Calu3 (cell line): Measurements from ENCODE around the gene HSP90B1. TPM values are rescaled to one million over a fixed set of nuclear protein-coding genes. Genes with fewer than 3 reads are reported as not detected.
A peak's percentile ranks its signal among the peaks of the same experiment; 100 is the strongest.

Experiments used
- Bru-seq: library from RNA; stranded (reverse); fragments of 400-500 nt; gene quantifications from one replicate; lab custom pipeline; 2021; lab: Mats Ljungman, UMichigan
- BruChase-seq, 2 experiments: library from RNA; stranded (reverse); fragments of 400-500 nt; gene quantifications; one replicate each; lab custom pipeline; 2021; lab: Mats Ljungman, UMichigan
- BruUV-seq: library from RNA; stranded (reverse); fragments of 400-500 nt; replicated peaks from 2 replicates; lab custom pipeline; 2021; lab: Mats Ljungman, UMichigan
- CTCF ChIA-PET: fragments of 300-600 bp; sonication (Branson Sonifier 250); formaldehyde crosslinking; loops from one replicate; lab custom pipeline; 2022; ENCODE audit warnings: antibody characterized with exemption; lab: Charles Lee
- DNase-seq: peaks from one replicate; pipeline ENCODE4 v3.0.0; 2022
- H3K27ac Mint-ChIP-seq: one replicate; pipeline ENCODE4 v1.8.0; 2022; ENCODE audit warnings: mixed read lengths; ENCODE audit not compliant: unreplicated experiment
- H3K27me3 Mint-ChIP-seq: one replicate; pipeline ENCODE4 v1.8.0; 2022; ENCODE audit warnings: mixed read lengths; ENCODE audit not compliant: unreplicated experiment
- H3K36me3 Mint-ChIP-seq: one replicate; pipeline ENCODE4 v1.8.0; 2022; ENCODE audit warnings: mild to moderate bottlenecking, moderate library complexity, mixed read lengths; ENCODE audit not compliant: insufficient read depth, unreplicated experiment
- H3K4me1 Mint-ChIP-seq: one replicate; pipeline ENCODE4 v1.8.0; 2022; ENCODE audit warnings: mild to moderate bottlenecking, low read depth, mixed read lengths; ENCODE audit not compliant: unreplicated experiment
- H3K4me3 Mint-ChIP-seq: one replicate; pipeline ENCODE4 v1.8.0; 2022; ENCODE audit warnings: mild to moderate bottlenecking, low read depth, moderate library complexity, mixed read lengths; ENCODE audit not compliant: unreplicated experiment
- H3K9me3 Mint-ChIP-seq: one replicate; pipeline ENCODE4 v1.8.0; 2022; ENCODE audit warnings: low read depth, mixed read lengths; ENCODE audit not compliant: unreplicated experiment
- intact Hi-C: fragments of 100-400 bp; cut with micrococcal nuclease; formaldehyde crosslinking; loops from one replicate; pipeline ENCODE4 v1.10.0; 2022; ENCODE audit not compliant: unreplicated experiment
- long read RNA-seq: library from polyadenylated mRNA; stranded (forward); transcript quantifications from one replicate; pipeline ENCODE4 v2.0.0, GENCODE V29; 2022
- total RNA-seq: library from RNA; stranded (reverse); gene quantifications from 2 replicates; pipeline ENCODE4 v1.2.3, GENCODE V29; 2022
- TF ChIP-seq, protein P1 (sequence below): fragments of 200-600 bp; IDR thresholded peaks from one replicate; pipeline ENCODE4 v1.8.0; 2022; ENCODE audit warnings: antibody characterized with exemption; ENCODE audit not compliant: unreplicated experiment

HSP90B1 gene
- total RNA-seq, result 1,299 and 1,328 TPM in 2 replicates
- Bru-seq, nascent RNA, result percentile 99 among the genes with signal in this experiment
- percentile 100 among the genes with signal in this experiment for BruChase-seq, experiment 1, labeled RNA remaining after a 6-hour chase
- percentile 99 among the genes with signal in this experiment for BruChase-seq, experiment 2, labeled RNA remaining after a 2-hour chase
- long read RNA-seq, transcript HSP90B1-201 (18 exons, 2,858 nt), result major isoform, 925 of 1,158 reads
- long read RNA-seq, partial matches to known transcripts, result 150 of 1,158 reads
- long read RNA-seq, other reads (novel, unspliced or antisense), result 83 of 1,158 reads

DNA sequence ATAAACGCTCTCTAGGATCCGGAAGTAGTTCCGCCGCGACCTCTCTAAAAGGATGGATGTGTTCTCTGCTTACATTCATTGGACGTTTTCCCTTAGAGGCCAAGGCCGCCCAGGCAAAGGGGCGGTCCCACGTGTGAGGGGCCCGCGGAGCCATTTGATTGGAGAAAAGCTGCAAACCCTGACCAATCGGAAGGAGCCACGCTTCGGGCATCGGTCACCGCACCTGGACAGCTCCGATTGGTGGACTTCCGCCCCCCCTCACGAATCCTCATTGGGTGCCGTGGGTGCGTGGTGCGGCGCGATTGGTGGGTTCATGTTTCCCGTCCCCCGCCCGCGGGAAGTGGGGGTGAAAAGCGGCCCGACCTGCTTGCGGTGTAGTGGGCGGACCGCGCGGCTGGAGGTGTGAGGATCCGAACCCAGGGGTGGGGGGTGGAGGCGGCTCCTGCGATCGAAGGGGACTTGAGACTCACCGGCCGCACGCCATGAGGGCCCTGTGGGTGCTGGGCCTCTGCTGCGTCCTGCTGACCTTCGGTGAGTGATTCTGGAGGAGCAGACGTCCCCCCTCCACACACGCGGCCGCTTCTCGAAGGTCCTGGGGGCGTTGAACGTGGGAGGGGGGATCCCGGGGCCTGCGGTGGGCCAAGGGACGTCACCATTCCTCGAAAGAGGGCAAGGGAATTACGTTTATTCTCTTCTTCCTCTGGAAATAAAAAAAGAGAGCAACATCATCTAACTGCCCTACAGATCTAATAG, at the start of gene HSP90B1:
HSP90B1 (plus strand) TSS at position 377 of the 753 bp plus-strand sequence; CDS start at position 483, 106 bp downstream.
- Mint-ChIP-seq H3K4me3 (peak within 1 kb of the TSS; percentile 82), H3K27me3 (no peaks in the 10 kb centered on the region), H3K27ac (peak within 1 kb of the TSS; percentile 100), H3K36me3 (peaks cover 70% of the 10 kb centered on the region), H3K4me1 (peaks cover 42% of the 10 kb centered on the region), H3K9me3 (no peaks in the 10 kb centered on the region)
- TF ChIP-seq, protein P1, sequence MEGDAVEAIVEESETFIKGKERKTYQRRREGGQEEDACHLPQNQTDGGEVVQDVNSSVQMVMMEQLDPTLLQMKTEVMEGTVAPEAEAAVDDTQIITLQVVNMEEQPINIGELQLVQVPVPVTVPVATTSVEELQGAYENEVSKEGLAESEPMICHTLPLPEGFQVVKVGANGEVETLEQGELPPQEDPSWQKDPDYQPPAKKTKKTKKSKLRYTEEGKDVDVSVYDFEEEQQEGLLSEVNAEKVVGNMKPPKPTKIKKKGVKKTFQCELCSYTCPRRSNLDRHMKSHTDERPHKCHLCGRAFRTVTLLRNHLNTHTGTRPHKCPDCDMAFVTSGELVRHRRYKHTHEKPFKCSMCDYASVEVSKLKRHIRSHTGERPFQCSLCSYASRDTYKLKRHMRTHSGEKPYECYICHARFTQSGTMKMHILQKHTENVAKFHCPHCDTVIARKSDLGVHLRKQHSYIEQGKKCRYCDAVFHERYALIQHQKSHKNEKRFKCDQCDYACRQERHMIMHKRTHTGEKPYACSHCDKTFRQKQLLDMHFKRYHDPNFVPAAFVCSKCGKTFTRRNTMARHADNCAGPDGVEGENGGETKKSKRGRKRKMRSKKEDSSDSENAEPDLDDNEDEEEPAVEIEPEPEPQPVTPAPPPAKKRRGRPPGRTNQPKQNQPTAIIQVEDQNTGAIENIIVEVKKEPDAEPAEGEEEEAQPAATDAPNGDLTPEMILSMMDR, result no peak
- DNase-seq, result peak; percentile 100
- CTCF ChIA-PET, result interaction anchor here (0.6 to 1.2 kb wide), 8 partner anchors 13 to 247 kb away, joined by 3 to 6 read pairs (median 4); partner anchors contain the start of gene TDG
- no TSS peak for BruUV-seq
- intact Hi-C loops, result loop anchor here (5.0 kb wide), 1 partner anchor 128 kb away; no protein-coding TSS in a partner anchor

DNA sequence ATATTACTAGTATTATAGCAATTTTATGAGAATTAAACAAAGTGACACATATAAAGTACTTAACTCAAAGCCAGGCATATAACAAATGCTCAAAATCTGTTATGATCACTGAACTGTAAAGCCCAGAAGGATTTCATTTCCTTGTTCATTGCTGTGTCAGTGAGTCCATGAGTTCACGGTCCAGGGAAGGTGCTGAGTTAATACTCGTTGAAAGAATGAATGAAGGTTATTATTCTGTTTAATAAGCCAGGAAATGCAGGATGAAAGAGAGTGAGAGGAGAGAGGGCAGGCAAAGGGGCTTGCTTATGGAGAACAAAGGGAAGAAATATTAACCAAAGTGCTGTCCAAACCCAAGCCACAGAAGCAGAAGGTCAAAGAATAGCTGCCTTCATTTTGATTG, 48.9 kb upstream of the HSP90B1 start:
- no peak overlapping the region for H3K4me3 Mint-ChIP-seq
- H3K9me3 Mint-ChIP-seq, result no peaks in the 10 kb centered on the region
- peaks cover 27% of the 10 kb centered on the region for H3K4me1 Mint-ChIP-seq
- CTCF ChIA-PET, result no interaction called here
- H3K27me3 Mint-ChIP-seq, result no peaks in the 10 kb centered on the region
- no peaks in the 10 kb centered on the region for H3K36me3 Mint-ChIP-seq
- no TSS peak for BruUV-seq
- intact Hi-C loops, result loop anchor here (5.0 kb wide), 1 partner anchor 76 kb away; a partner anchor contains a TSS
- no peak overlapping the region for H3K27ac Mint-ChIP-seq
- TF ChIP-seq, protein P1, result no peak
- no peak for DNase-seq

DNA sequence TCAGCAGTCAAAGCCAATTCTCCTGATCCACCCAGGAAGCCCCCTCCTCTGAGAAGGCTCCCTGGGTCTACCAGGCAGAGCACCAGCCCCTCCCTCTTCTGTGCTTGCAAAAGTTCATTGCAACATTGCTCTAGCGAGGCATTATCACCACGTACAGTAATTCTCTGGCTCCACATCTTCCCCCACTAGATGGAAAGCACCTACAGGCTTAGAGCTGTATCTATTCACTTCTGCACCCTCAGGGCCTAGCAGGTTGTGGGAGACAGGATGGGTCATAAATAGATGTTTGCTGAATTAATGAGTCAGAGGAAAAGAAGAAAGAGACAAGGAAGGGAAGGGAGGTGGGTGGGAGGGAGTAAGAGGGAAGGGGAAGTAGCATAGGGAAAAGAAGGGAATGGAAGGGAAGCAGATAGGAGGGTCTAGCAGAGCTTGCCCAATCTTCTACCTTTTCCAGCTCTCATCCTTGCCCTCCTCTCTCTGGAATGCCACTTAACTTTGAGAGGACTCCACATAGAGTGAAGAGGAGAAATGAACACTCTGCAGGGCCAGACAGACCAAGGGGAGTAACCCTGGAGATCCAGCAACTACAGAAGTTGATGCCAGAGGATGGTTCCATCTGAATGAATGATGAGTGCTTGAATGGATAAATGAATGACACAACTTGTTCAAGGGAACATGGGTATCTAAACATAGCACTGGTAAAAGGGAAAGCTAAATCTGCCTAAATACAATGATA, 47.2 kb upstream of the HSP90B1 start:
- CTCF ChIA-PET, result interaction anchor here (0.6 to 1.6 kb wide), 4 partner anchors 226 to 261 kb away, joined by 3 to 11 read pairs (median 4); no protein-coding TSS in a partner anchor
- H3K4me1 Mint-ChIP-seq, result peaks cover 27% of the 10 kb centered on the region
- TF ChIP-seq, protein P1, result no peak
- BruUV-seq, result no TSS peak
- no peak for DNase-seq
- intact Hi-C loops, result loop anchor here (5.0 kb wide), 1 partner anchor 74 kb away; a partner anchor contains a TSS
- H3K36me3 Mint-ChIP-seq, result no peaks in the 10 kb centered on the region
- H3K4me3 Mint-ChIP-seq, result no peak overlapping the region
- no peak overlapping the region for H3K27ac Mint-ChIP-seq
- no peaks in the 10 kb centered on the region for H3K9me3 Mint-ChIP-seq
- no peaks in the 10 kb centered on the region for H3K27me3 Mint-ChIP-seq

DNA sequence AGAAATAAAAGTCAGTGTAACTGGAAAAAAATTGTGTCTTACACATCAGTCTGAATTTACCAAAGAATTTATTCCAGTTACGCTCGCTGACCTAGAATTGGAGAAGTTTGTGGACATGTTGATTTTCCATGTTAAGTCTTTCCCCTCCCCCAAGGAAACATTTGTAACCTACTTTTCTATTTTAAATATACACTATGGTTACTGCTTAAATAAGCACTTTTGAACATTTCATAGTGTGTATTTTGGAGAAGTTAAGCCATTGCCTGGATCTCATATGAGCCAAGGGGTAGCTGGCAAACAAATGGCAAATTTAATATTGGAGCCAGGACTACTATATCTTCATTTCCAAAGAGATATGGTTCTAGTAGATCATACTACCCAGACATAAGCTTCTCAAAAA, 46.3 kb upstream of the HSP90B1 start:
- no peak overlapping the region for H3K27ac Mint-ChIP-seq
- CTCF ChIA-PET, result interaction anchor here (1.0 to 1.6 kb wide), 3 partner anchors 46 to 225 kb away, joined by 3 to 11 read pairs (median 6); partner anchors contain the start of gene HSP90B1

More for the DNA sequence above, 46.3 kb upstream of the HSP90B1 start:
- no peaks in the 10 kb centered on the region for H3K36me3 Mint-ChIP-seq
- DNase-seq, result no peak
- intact Hi-C loops, result loop anchor here (1.0 to 5.0 kb wide), 3 partner anchors 45 to 225 kb away; a partner anchor contains a TSS
- peaks cover 25% of the 10 kb centered on the region for H3K4me1 Mint-ChIP-seq
- H3K4me3 Mint-ChIP-seq, result no peak overlapping the region
- no TSS peak for BruUV-seq
- H3K27me3 Mint-ChIP-seq, result no peaks in the 10 kb centered on the region
- TF ChIP-seq, protein P1, result no peak
- no peaks in the 10 kb centered on the region for H3K9me3 Mint-ChIP-seq
